HepG2 (cell line): Measurements from ENCODE around the gene ST6GALNAC6. TPM values are rescaled to one million over a fixed set of nuclear protein-coding genes. Genes with fewer than 3 reads are reported as not detected.

Experiments used
- CERS6 ChIP-seq: sonication (generic); formaldehyde crosslinking; IDR thresholded peaks from 2 replicates; pipeline ENCODE4 v1.5.0; 2020; ENCODE audit warnings: missing genetic modification reagents
- GATAD1 ChIP-seq: IDR thresholded peaks from 2 replicates; pipeline ENCODE4 v1.6.1; 2016; ENCODE audit warnings: missing genetic modification reagents, missing compliant biosample characterization
- HIC2 ChIP-seq: sonication (generic); formaldehyde crosslinking; IDR thresholded peaks from 2 replicates; pipeline ENCODE4 v1.9.0; 2022; ENCODE audit warnings: low read depth, missing genetic modification reagents
- HIVEP1 ChIP-seq: sonication (generic); formaldehyde crosslinking; IDR thresholded peaks from 2 replicates; pipeline ENCODE4 v1.4.0; 2020; ENCODE audit warnings: mild to moderate bottlenecking, missing genetic modification reagents
- SNAPC4 ChIP-seq: sonication (generic); formaldehyde crosslinking; IDR thresholded peaks from 2 replicates; pipeline ENCODE4 v1.4.0; 2020; ENCODE audit warnings: mild to moderate bottlenecking, missing genetic modification reagents
- SP4 ChIP-seq: sonication (generic); formaldehyde crosslinking; IDR thresholded peaks from 2 replicates; pipeline ENCODE4 v1.8.1; 2023; ENCODE audit warnings: mild to moderate bottlenecking, missing genetic modification reagents
- ZBTB40 ChIP-seq, 2 experiments: fragments of 450-650 bp in 1 of 2; sonication (generic) in 1 of 2; formaldehyde crosslinking in 1 of 2; IDR thresholded peaks; 2 replicates each; pipeline versions ENCODE4 v1.6.1 to v1.8.0; 2016 to 2022; ENCODE audit warnings: antibody characterized with exemption in 1 of 2, mild to moderate bottlenecking in 1 of 2, missing genetic modification reagents in 1 of 2
- ZSCAN29 ChIP-seq: sonication (generic); formaldehyde crosslinking; conservative IDR thresholded peaks from 2 replicates; pipeline ENCODE4 v1.4.0; 2020; ENCODE audit warnings: mild to moderate bottlenecking, missing genetic modification reagents
- polyA plus RNA-seq, 8 experiments: library from polyadenylated mRNA; depleted of rRNA in 3 of 8; stranded (reverse) in 7 of 8; unstranded in 1 of 8; fragments of >200 nt; fragmentation: Illumina TruSeq in 4 of 8; extraction: Trizol in 4 of 8; gene quantifications; 2 replicates each; pipeline versions ENCODE4 v1.2.1 to v1.2.3, GENCODE V29; 2011 to 2016; ENCODE audit warnings: low read depth in 4 of 8, missing spikeins in 1 of 8, mixed read lengths in 1 of 8; ENCODE audit not compliant: insufficient read depth in 1 of 8
- total RNA-seq, 5 experiments: library from RNA; depleted of rRNA; stranded (reverse); fragments of >200 nt; fragmentation: Illumina TruSeq; extraction: Trizol; gene quantifications; 2 replicates each; pipeline ENCODE4 v1.2.3, GENCODE V29; 2016; ENCODE audit warnings: low read depth in 1 of 5

ST6GALNAC6 gene
- total and polyA plus RNA-seq, 2 of the 13 experiments (the other 11 are each of a cell fraction or from before 2014, with no cell fraction given) = 18.5 to 65.4 TPM

GRCh38 chr9:127878001-127878651 is 21.3 kb downstream of the ST6GALNAC6 start (continued):
- peak; percentile 46 for TF ChIP-seq HIVEP1 (CRISPR knock-in tag)
- no peak for TF ChIP-seq GATAD1 (CRISPR knock-in tag)
- peak; percentile 44; the same call in 1 of the 2 replicates for TF ChIP-seq HIC2
- no peak for TF ChIP-seq ZBTB40 (IDR thresholded peaks at IDR 0.05)
- 0 out of 2 replicates have a peak, but pooled peaks have one; percentile 2 for TF ChIP-seq ZBTB40 (CRISPR knock-in tag; IDR thresholded peaks at IDR 0.05)
- TF ChIP-seq CERS6 (CRISPR knock-in tag) = no peak
- no peak for TF ChIP-seq ZSCAN29 (CRISPR knock-in tag)
- 0 out of 2 replicates have a peak, but pooled peaks have one; percentile 33 for TF ChIP-seq SP4 (CRISPR knock-in tag)
- TF ChIP-seq SNAPC4 (CRISPR knock-in tag) = 0 out of 2 replicates have a peak, but pooled peaks have one; percentile 7
